Colonic mucosa (tissue), 4 donors: ENCODE results near the gene LRRK2. TPM values are rescaled to one million over a fixed set of nuclear protein-coding genes. Genes with fewer than 3 reads are reported as not detected.

ENCODE experiments used
- DNase-seq: peaks from one replicate; pipeline ENCODE4 v3.0.0-alpha.2; 2020
- H3K27ac ChIP-seq: fragments of 200-600 bp; one replicate; pipeline ENCODE4 v1.8.0; 2021
- H3K27me3 ChIP-seq: fragments of 200-600 bp; one replicate; pipeline ENCODE4 v1.8.0; 2021
- H3K36me3 ChIP-seq: fragments of 200-600 bp; one replicate; pipeline ENCODE4 v1.8.0; 2021
- H3K4me1 ChIP-seq: fragments of 200-600 bp; one replicate; pipeline ENCODE4 v1.8.0; 2021; ENCODE audit warnings: mild to moderate bottlenecking
- H3K4me3 ChIP-seq: fragments of 200-600 bp; one replicate; pipeline ENCODE4 v1.8.0; 2021
- H3K9ac ChIP-seq, 2 donors: one replicate each; pipeline ENCODE4 v1.7.0; 2013; ENCODE audit warnings: control low read depth in 2 of 2, low read depth in 2 of 2, low read length in 2 of 2
- H3K9me3 ChIP-seq: fragments of 200-600 bp; one replicate; pipeline ENCODE4 v1.8.0; 2021
- CTCF ChIP-seq: fragments of 200-600 bp; IDR thresholded peaks from one replicate; pipeline ENCODE4 v1.8.0; 2022; ENCODE audit warnings: antibody characterized with exemption, mild to moderate bottlenecking
- intact Hi-C: fragments of 100-400 bp; cut with DNase I; formaldehyde crosslinking; loops from one replicate; pipeline ENCODE4 v1.14.1; 2022
- total RNA-seq, 2 donors: library from RNA; stranded (reverse); fragmentation: NEBNext Ultra II Directional in 1 of 2; extraction: Animal tissue kit (Norgen Biotek cat#: 25700) in 1 of 2; gene quantifications; one replicate each; pipeline ENCODE4 v1.2.1, GENCODE V29; 2021
- donor health status: healthy.
- donor health status: DM: no; HTN: no; CAD: no.
- donor health status: DM: no; HTN: no; CAD: no.

Gene LRRK2
- total RNA-seq, 2 donors from 2014 or later: 1.7 to 4.1 TPM

- Histone ChIP-seq H3K4me1 (no peaks in the 10 kb centered on the region), H3K9ac (no peak overlapping the region), H3K27me3 (no peaks in the 10 kb centered on the region), H3K4me3 (no peak overlapping the region), H3K9me3 (no peaks in the 10 kb centered on the region), H3K27ac (no peak overlapping the region), H3K36me3 (no peaks in the 10 kb centered on the region)
- no peak for TF ChIP-seq CTCF
- intact Hi-C loops: loop anchor here (10.0 kb wide), 1 partner anchor 75 kb away; no protein-coding TSS in a partner anchor
- no peak for DNase-seq
Observed at GRCh38 chr12:40229690-40230651, 5.2 kb downstream of the LRRK2 start.

- Histone ChIP-seq H3K36me3 (no peaks in the 10 kb centered on the region), H3K27me3 (no peaks in the 10 kb centered on the region), H3K9ac (no peak overlapping the region), H3K4me1 (no peaks in the 10 kb centered on the region), H3K9me3 (no peaks in the 10 kb centered on the region), H3K4me3 (no peak overlapping the region), H3K27ac (no peak overlapping the region)
- no peak for DNase-seq
- no peak for TF ChIP-seq CTCF
- intact Hi-C loops: no loop called here
Observed at GRCh38 chr12:40232602-40233001, 7.8 kb downstream of the LRRK2 start.

- no peak for DNase-seq
Observed at GRCh38 chr12:40233741-40234367, 9.1 kb downstream of the LRRK2 start.

GRCh38 chr12:40236357-40236850, 11.6 kb downstream of the LRRK2 start:
- no peak overlapping the region for H3K9ac ChIP-seq
- no peak overlapping the region for H3K27ac ChIP-seq
- no peaks in the 10 kb centered on the region for H3K4me1 ChIP-seq
- H3K36me3 ChIP-seq: no peaks in the 10 kb centered on the region
- TF ChIP-seq CTCF: no peak
- H3K9me3 ChIP-seq: no peaks in the 10 kb centered on the region
- H3K4me3 ChIP-seq: no peak overlapping the region
- no peaks in the 10 kb centered on the region for H3K27me3 ChIP-seq
- no peak for DNase-seq
- intact Hi-C loops: no loop called here

More at GRCh38 chr12:40233741-40234367, 9.1 kb downstream of the LRRK2 start:
- Histone ChIP-seq H3K9ac (no peak overlapping the region), H3K36me3 (no peaks in the 10 kb centered on the region), H3K4me3 (no peak overlapping the region), H3K4me1 (no peaks in the 10 kb centered on the region), H3K9me3 (no peaks in the 10 kb centered on the region), H3K27me3 (no peaks in the 10 kb centered on the region), H3K27ac (no peak overlapping the region)
- no peak for TF ChIP-seq CTCF
- intact Hi-C loops: no loop called here

GRCh38 chr12:40238266-40238902, 13.6 kb downstream of the LRRK2 start:
- no peaks in the 10 kb centered on the region for H3K4me1 ChIP-seq
- no peak for DNase-seq
- intact Hi-C loops: no loop called here
- no peaks in the 10 kb centered on the region for H3K9me3 ChIP-seq
- no peaks in the 10 kb centered on the region for H3K27me3 ChIP-seq
- no peak overlapping the region for H3K4me3 ChIP-seq
- no peak overlapping the region for H3K27ac ChIP-seq
- TF ChIP-seq CTCF: no peak
- H3K9ac ChIP-seq: no peak overlapping the region
- no peaks in the 10 kb centered on the region for H3K36me3 ChIP-seq
